Neuron (in vitro differentiated cells): ENCODE measurements around the gene CHCT1.

Source experiments
- H2AFZ ChIP-seq: one replicate; pipeline ENCODE4 v1.6.1; 2013; ENCODE audit warnings: low read depth, mild to moderate bottlenecking, inconsistent platforms, low read length, moderate library complexity
- H3K27me3 ChIP-seq: one replicate; pipeline ENCODE4 v1.6.1; 2013; ENCODE audit warnings: low read length; ENCODE audit not compliant: insufficient read depth
- H3K36me3 ChIP-seq: one replicate; pipeline ENCODE4 v1.6.1; 2013; ENCODE audit warnings: low read length; ENCODE audit not compliant: insufficient read depth
- H3K4me1 ChIP-seq: one replicate; pipeline ENCODE4 v1.6.1; 2013; ENCODE audit warnings: low read length; ENCODE audit not compliant: insufficient read depth
- H3K4me3 ChIP-seq: 2 replicates; pipeline ENCODE4 v1.5.1; 2013; ENCODE audit warnings: mild to moderate bottlenecking, low read length, moderate library complexity
- H3K9me3 ChIP-seq: one replicate; pipeline ENCODE4 v1.6.1; 2013; ENCODE audit warnings: low read length

CHCT1 gene

DNA sequence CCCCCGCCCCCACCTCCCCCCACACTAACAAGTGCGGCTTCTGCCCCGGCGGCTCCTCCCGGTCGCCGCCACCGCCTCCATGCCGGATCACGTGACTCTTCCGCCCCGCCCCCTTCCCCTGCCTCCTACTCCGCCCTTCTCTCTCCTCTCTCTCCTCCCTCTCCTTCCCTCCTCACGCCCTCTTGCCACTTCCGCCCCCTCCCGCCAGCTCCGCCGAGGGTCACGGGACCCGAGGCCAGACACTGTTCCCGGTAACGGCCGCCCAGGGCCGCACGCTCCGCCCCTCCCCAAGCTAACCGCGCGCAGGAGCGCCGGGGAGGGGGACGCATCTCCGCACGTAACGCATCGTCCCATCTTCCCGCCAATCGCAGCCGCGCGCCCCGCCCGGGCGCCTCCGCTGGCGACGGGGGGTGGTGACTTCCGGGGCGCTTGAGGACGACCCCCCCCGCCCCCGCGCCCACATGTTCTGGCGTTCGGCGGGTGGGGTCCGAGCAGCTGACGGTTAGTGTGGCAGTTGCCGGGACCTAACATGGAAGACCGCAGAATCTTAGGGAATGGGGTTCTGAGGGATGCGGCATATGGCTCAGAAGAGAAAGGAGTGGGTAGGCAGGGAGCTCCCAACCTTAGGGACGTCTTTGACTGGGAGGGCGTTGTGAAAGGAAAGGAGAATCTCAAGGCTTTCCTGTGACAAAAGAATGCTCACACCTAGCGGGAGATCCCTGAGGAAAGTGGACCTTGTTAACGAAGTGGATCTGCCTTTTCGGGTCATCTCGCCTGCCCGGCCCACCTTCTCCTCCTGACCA, 30.0 kb upstream of the CHCT1 start, which contains the start of gene USP32:
Gene USP32, minus strand, starts transcription at position 92 of the 803 bp plus-strand sequence. CDS start 194 bp downstream, outside the sequence.
- Histone ChIP-seq H3K9me3 (no peaks in the 10 kb centered on the region), H3K27me3 (no peaks in the 10 kb centered on the region), H3K36me3 (no peaks in the 10 kb centered on the region), H2AFZ (peak within 1 kb of the TSS; percentile 63), H3K4me1 (peaks cover 12% of the 10 kb centered on the region), H3K4me3 (peak within 1 kb of the TSS; percentile 72)

DNA sequence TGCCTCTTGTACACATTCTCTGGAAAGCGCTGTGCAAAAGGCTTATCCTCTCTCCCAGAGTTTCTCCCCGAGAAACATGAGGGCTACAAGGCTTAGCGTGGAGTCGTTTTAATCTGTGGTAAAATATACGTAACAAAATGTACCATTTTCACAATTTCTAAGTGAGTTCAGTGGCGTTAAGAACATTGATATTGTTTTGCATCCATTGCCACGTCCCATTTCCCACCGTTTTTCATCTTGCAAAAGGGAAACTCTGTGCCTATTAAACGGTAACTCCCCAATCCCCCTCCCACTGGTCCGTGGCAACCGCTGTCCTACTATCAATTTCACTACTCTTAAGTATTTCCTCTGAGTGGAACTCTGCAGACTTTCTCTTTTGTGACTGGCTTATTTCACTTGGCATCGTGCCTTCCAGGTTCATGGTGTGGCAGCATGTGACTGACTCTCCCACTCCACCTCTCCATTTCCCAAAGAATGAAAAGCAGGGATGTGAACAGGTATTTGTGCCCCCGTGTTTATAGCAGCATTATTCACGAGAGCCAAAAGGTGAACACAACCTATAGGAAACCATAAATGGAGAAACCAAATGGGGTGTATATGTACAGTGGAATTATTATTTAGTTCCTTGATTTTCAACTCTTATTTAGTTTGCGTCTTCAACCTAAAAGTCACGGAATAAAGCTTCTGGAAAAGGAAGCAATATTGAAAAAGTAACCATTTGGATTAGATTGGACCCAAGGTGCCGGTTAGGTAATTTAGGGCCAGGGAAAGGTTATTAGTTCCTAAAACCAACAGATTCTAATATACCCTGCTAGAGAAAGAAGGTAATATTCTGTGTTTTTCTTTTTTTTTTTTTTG, 29.2 kb upstream of the CHCT1 start:
- H3K4me3 ChIP-seq, result peak overlapping the region; percentile 72
- peak overlapping the region; percentile 50 for H2AFZ ChIP-seq
- H3K4me1 ChIP-seq, result peaks cover 12% of the 10 kb centered on the region
- H3K36me3 ChIP-seq, result no peaks in the 10 kb centered on the region
- no peaks in the 10 kb centered on the region for H3K27me3 ChIP-seq
- H3K9me3 ChIP-seq, result no peaks in the 10 kb centered on the region

DNA sequence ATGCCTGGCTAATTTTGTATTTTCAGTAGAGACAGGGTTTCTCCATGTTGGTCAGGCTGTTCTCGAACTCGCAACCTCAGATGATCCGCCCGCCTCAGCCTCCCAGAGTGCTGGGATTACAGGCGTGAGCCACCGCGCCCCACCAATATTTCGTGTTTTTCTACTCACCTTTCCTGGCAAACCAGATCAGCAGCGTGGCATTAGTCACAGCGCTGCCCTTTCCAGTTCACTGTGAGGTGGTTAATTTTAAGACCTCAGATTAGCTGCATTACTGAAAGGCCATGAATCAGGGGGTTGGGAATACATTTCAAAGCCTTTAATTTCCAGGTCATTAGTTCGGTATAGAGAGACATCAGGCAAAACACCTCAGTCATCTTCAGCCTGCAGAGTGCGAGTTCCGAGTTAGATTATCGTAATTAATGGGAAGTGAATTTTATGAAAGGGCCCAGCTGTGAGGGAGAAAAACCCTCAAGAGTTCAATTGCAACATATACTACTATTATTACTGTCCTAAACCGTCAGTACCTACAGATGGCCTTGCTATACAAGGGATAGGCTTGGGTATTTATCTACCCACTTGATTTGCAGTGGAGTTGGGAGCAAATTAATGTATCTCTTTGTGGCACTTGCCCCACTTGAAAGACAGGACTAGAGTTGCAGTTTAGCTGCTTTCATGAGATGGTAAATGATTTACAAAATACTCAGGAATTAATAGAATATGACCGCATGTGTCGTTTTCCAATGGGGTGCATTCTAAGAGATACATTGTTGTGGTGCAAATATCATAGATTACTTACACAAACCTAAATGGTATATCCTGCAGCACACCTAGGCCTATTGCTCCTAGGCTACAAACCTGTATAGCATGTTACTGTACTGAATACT, 28.2 kb upstream of the CHCT1 start:
- Histone ChIP-seq H3K27me3 (no peaks in the 10 kb centered on the region), H3K4me1 (peaks cover 12% of the 10 kb centered on the region), H3K9me3 (no peaks in the 10 kb centered on the region), H3K4me3 (no peak overlapping the region), H3K36me3 (no peaks in the 10 kb centered on the region), H2AFZ (no peak overlapping the region)

DNA sequence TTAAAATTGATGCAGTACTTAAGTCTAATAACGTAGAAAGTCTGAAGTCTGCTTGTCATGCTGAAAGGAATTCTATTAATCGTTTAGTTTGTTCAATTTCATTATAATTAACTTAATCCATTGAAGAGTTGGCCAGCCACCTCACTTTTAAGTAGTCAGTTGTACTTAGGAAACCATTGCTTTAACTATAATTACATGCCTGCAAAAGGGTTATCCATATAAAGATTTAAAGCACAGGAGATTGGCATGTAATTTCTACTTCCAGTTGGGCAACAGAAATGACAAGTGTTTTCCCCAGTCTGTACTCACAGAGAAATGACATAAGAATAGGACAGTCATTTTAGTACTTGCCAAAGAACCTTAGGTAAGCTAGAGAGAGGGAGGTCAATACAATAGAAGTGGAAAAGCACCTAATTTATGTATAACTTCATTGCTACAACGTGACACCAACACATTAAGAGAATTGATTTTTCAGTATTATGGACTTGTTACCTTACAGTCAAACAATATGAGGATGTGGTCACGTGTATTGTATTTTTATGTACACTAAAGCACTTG, 26.7 kb upstream of the CHCT1 start:
- peaks cover 5% of the 10 kb centered on the region for H3K4me1 ChIP-seq
- no peaks in the 10 kb centered on the region for H3K9me3 ChIP-seq
- H2AFZ ChIP-seq, result no peak overlapping the region
- no peaks in the 10 kb centered on the region for H3K36me3 ChIP-seq
- H3K4me3 ChIP-seq, result no peak overlapping the region
- H3K27me3 ChIP-seq, result no peaks in the 10 kb centered on the region

DNA sequence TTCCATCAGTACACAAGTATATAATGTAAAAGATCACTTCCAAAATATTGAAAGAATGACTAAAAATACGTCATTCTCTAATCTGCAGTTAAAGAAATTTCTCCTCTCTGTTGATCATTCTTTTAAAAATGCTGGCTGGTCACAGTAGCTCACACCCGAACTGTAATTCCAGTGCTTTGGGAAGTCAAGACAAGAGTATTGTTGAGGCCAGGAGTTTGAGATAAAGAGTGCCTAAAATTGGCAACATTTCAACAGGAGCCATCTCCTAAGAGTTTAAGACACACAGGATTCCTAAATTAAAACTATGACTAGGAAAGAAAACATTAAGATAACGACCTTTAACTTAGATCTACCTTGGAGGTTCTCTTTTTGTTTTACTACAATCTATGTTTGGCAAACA, 25.9 kb upstream of the CHCT1 start:
- Histone ChIP-seq H2AFZ (no peak overlapping the region), H3K4me1 (peaks cover 5% of the 10 kb centered on the region), H3K36me3 (no peaks in the 10 kb centered on the region), H3K9me3 (no peaks in the 10 kb centered on the region), H3K27me3 (no peaks in the 10 kb centered on the region), H3K4me3 (no peak overlapping the region)

DNA sequence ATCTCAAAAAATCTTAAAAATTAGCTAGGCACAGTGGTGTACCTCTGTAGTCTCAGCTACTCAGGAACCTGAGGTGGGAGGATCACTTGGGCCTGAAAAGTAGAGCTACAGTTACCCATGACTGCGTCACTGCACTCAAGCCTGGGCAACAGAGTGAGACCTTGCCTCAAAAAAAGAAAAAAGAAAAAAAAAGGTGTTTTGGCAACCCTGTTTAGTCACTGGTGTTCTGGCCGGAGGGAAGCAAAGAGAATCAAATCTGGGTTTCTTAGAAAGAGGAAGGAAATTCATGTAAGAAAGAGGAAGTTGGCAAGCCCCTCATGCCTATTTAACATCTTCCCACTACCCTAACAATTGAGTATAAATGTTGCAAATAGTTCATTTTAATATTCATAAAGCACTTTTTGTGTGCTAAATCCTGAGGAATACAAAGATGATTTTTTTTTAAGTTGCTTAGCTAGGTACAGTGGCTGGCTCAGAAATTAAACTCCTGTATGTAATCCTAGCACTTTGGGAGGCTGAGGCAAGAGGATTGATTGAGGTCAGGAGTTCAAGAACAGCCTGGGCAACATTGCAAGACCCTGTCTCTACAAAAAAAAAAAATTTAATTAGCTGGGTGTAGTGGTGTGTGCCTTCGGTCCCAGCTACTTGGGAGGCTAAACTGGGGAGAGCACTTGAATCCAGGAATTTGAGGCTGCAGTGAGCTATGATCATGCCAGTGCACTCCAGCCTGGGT, 23.9 kb upstream of the CHCT1 start:
- Histone ChIP-seq H3K9me3 (no peaks in the 10 kb centered on the region), H3K36me3 (no peaks in the 10 kb centered on the region), H3K4me1 (no peaks in the 10 kb centered on the region), H3K27me3 (no peaks in the 10 kb centered on the region), H2AFZ (no peak overlapping the region), H3K4me3 (no peak overlapping the region)

DNA sequence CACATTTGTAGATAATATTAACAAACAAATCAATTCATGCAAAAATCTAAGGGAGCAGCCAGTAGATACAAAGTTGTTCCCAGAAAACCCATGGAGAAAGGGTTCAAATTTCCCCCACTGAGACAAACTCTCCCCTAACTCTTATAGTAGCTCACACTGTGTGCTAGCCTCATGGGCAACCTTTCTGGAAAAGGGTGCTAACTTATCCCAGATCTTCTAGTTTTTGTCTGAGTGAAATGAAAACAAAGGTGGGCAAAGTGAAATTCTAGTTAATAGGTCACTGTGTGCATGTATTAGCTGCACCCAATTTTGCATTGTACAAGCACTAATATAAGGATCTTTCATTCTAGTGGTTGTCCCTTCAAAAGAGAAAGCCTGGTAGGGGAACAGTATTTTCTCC, 20.5 kb upstream of the CHCT1 start:
- no peaks in the 10 kb centered on the region for H3K9me3 ChIP-seq
- no peaks in the 10 kb centered on the region for H3K36me3 ChIP-seq
- H3K4me3 ChIP-seq, result no peak overlapping the region
- H3K4me1 ChIP-seq, result no peaks in the 10 kb centered on the region
- no peak overlapping the region for H2AFZ ChIP-seq
- H3K27me3 ChIP-seq, result no peaks in the 10 kb centered on the region

DNA sequence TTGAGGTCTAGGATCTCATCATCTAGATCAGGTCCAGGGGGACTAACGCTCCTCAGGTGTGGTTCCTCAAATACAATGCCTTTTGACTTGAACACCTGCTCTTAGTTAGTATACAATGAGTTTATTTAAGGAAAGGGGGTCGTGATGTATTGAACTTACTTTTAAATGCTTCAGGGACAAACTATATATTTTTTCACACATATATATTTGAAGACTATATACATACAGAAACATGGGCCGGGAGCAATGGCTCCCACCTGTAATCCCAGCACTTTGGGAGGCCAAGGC, 18.8 kb upstream of the CHCT1 start:
- Histone ChIP-seq H3K36me3 (no peaks in the 10 kb centered on the region), H3K9me3 (no peaks in the 10 kb centered on the region), H3K4me3 (no peak overlapping the region), H3K27me3 (no peaks in the 10 kb centered on the region), H3K4me1 (no peaks in the 10 kb centered on the region), H2AFZ (no peak overlapping the region)

DNA sequence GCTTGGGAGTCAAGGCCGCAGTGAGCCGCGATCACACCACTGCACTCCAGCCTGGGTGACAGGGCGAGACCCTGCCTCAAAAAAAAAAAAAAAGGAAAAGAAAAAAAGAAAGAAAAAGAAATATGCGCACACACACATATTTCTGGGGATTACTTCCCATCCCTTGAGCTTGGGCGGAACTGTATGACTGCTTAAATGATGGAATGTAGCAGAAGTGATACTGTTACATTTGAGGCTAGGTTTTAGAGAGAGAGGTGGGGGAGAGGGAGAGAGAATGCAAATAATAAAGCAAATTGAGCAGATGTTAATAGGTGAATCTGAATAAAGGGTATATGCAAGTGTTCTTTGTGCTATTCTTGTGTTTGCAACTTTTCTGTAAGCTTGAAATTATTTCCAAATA, 18.3 kb upstream of the CHCT1 start:
- no peaks in the 10 kb centered on the region for H3K9me3 ChIP-seq
- no peaks in the 10 kb centered on the region for H3K36me3 ChIP-seq
- H3K4me1 ChIP-seq, result no peaks in the 10 kb centered on the region
- H3K27me3 ChIP-seq, result no peaks in the 10 kb centered on the region
- H3K4me3 ChIP-seq, result no peak overlapping the region
- peak overlapping the region; percentile 26 for H2AFZ ChIP-seq

DNA sequence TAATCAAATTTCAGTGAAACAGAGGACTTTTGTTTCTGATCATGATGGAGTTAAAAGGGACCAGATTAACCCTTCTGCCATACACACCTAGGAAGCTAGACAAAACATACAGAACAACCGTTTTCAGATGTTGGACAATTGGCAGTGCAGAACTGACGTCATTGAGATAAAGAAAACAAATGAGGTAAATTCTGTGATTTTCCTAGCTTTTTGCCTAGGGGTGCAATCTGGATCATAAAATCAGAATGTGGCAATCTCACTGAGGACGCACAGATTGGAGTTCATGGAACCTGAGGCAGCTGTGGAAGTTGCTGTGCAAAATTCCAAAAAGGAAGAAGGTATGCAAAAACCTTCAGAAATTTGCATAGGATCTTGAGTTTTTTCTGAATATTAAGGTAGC, 15.4 kb upstream of the CHCT1 start:
- Histone ChIP-seq H3K4me3 (no peak overlapping the region), H3K9me3 (no peaks in the 10 kb centered on the region), H3K36me3 (no peaks in the 10 kb centered on the region), H3K4me1 (no peaks in the 10 kb centered on the region), H3K27me3 (no peaks in the 10 kb centered on the region), H2AFZ (no peak overlapping the region)

DNA sequence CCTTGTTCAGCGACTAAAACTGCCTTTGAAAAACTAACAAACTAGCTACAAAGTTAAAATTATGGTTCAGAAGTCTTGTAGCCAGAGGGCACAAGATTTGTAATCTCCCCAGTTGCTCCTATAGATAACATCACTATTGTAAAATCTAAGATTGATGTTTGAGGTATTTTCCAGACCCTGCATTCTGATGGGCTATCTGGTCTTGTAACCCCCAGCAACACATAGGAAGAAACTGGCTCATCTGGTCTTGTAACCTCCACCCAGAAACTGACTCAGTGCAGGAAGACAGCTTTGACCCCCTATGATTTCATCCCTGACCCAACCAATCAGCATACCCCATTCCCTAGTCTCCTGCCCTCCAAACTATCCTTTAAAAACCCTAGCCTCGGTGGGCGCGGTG, 12.3 kb upstream of the CHCT1 start:
- Histone ChIP-seq H3K4me3 (no peak overlapping the region), H2AFZ (no peak overlapping the region), H3K4me1 (no peaks in the 10 kb centered on the region), H3K27me3 (no peaks in the 10 kb centered on the region), H3K9me3 (no peaks in the 10 kb centered on the region), H3K36me3 (no peaks in the 10 kb centered on the region)

DNA sequence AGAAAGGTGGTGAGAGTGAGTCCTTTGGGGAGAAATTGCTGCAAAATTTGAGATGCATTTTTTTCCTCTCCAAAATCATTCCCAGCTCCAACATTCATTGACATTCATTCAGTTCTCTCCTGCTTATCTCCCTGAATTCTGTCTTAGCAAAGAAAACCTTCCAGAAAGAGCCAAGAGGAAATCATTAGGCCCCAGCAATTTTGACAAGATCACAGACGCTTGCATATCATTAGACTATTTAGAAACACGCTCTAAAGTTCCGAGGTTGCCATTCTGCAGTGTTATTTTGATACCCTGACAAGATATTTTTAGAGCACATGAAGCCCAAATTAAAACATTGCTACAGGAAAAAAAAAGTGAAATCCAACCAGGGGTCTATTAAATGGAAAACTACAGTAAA, 9.6 kb upstream of the CHCT1 start:
- Histone ChIP-seq H2AFZ (no peak overlapping the region), H3K9me3 (no peaks in the 10 kb centered on the region), H3K4me1 (no peaks in the 10 kb centered on the region), H3K36me3 (no peaks in the 10 kb centered on the region), H3K4me3 (no peak overlapping the region), H3K27me3 (no peaks in the 10 kb centered on the region)
